KMS-11 (cell line): Measurements from ENCODE around the gene DEPDC5.

Source experiments
- H2AFZ ChIP-seq: fragments of 200-600 bp; sonication (generic); 2 replicates; pipeline ENCODE4 v1.6.1; 2016; ENCODE audit warnings: antibody characterized with exemption, mixed run types, low read depth
- H3K27ac ChIP-seq: fragments of 200-600 bp; sonication (generic); 2 replicates; pipeline ENCODE4 v1.6.1; 2016; ENCODE audit warnings: mild to moderate bottlenecking, mixed run types
- H3K27me3 ChIP-seq: fragments of 200-600 bp; sonication (generic); 2 replicates; pipeline ENCODE4 v1.6.1; 2017; ENCODE audit warnings: mild to moderate bottlenecking, low read depth, mixed run types, moderate library complexity; ENCODE audit not compliant: insufficient read depth
- H3K36me3 ChIP-seq: fragments of 200-600 bp; sonication (generic); 2 replicates; pipeline ENCODE4 v1.6.1; 2017; ENCODE audit warnings: mild to moderate bottlenecking, mixed run types; ENCODE audit not compliant: insufficient read depth
- H3K4me1 ChIP-seq: fragments of 200-600 bp; sonication (generic); 2 replicates; pipeline ENCODE4 v1.6.1; 2016; ENCODE audit warnings: mild to moderate bottlenecking, low read depth, mixed run types; ENCODE audit not compliant: poor library complexity, severe bottlenecking
- H3K4me2 ChIP-seq: fragments of 200-600 bp; sonication (generic); 2 replicates; pipeline ENCODE4 v1.7.0; 2016; ENCODE audit warnings: mild to moderate bottlenecking, mixed run types
- H3K4me3 ChIP-seq: fragments of 200-600 bp; sonication (generic); IDR thresholded peaks from 2 replicates; pipeline ENCODE4 v1.6.1; 2017; ENCODE audit warnings: low read depth, low read length, mixed read lengths; ENCODE audit not compliant: insufficient read depth
- H3K79me2 ChIP-seq: fragments of 200-600 bp; sonication (generic); 2 replicates; pipeline ENCODE4 v1.6.1; 2016; ENCODE audit warnings: low read depth, mixed run types; ENCODE audit not compliant: insufficient read depth
- H3K9ac ChIP-seq: fragments of 200-600 bp; sonication (generic); 2 replicates; pipeline ENCODE4 v1.6.1; 2016; ENCODE audit warnings: mild to moderate bottlenecking, mixed run types
- H4K20me1 ChIP-seq: fragments of 200-600 bp; sonication (generic); 2 replicates; pipeline ENCODE4 v1.6.1; 2016; ENCODE audit warnings: mild to moderate bottlenecking, mixed run types; ENCODE audit not compliant: insufficient read depth
- TF ChIP-seq, protein P1 (sequence below): fragments of 200-600 bp; sonication (generic); conservative IDR thresholded peaks from 2 replicates; pipeline ENCODE4 v1.6.1; 2017; ENCODE audit warnings: low read depth, mild to moderate bottlenecking, antibody characterized with exemption, low read length, moderate library complexity, mixed read lengths

The DEPDC5 gene

DNA sequence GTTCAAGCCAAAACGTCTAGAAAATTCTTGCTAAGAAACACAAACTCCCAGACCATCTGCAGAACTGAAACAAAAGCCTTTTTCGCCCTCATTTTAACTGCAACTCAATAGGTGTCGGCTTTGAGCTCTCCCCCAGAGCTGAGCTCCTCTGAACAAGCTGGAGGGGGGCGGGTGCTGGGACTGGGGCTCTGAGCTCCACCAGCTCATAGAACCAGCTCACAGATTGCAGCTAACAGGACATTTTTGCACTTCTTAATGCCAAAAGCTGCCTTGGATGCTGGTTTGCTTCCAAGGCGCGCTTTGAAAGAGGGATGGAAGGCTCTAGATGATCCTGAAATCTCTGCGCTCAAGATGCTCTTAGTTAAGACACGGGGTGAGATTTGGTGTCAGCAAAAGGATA is 184.5 kb downstream of the DEPDC5 start:
- H3K36me3 ChIP-seq = no peaks in the 10 kb centered on the region

GRCh38 chr22:31940506-31940905 is 186.7 kb downstream of the DEPDC5 start:
- Histone ChIP-seq H3K27me3 (no peaks in the 10 kb centered on the region), H3K9ac (no peak overlapping the region), H2AFZ (no peak overlapping the region), H3K36me3 (no peaks in the 10 kb centered on the region), H3K27ac (no peak overlapping the region), H3K4me1 (peaks cover 9% of the 10 kb centered on the region), H3K4me3 (no peak overlapping the region), H3K4me2 (no peak overlapping the region), H3K79me2 (peaks cover 8% of the 10 kb centered on the region), H4K20me1 (no peaks in the 10 kb centered on the region)
- TF ChIP-seq, protein P1, sequence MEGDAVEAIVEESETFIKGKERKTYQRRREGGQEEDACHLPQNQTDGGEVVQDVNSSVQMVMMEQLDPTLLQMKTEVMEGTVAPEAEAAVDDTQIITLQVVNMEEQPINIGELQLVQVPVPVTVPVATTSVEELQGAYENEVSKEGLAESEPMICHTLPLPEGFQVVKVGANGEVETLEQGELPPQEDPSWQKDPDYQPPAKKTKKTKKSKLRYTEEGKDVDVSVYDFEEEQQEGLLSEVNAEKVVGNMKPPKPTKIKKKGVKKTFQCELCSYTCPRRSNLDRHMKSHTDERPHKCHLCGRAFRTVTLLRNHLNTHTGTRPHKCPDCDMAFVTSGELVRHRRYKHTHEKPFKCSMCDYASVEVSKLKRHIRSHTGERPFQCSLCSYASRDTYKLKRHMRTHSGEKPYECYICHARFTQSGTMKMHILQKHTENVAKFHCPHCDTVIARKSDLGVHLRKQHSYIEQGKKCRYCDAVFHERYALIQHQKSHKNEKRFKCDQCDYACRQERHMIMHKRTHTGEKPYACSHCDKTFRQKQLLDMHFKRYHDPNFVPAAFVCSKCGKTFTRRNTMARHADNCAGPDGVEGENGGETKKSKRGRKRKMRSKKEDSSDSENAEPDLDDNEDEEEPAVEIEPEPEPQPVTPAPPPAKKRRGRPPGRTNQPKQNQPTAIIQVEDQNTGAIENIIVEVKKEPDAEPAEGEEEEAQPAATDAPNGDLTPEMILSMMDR = no peak

More for the DNA sequence above, 184.5 kb downstream of the DEPDC5 start:
- no peak overlapping the region for H3K9ac ChIP-seq
- H3K4me1 ChIP-seq = peaks cover 3% of the 10 kb centered on the region
- H3K4me3 ChIP-seq = no peak overlapping the region
- no peaks in the 10 kb centered on the region for H3K79me2 ChIP-seq
- H3K4me2 ChIP-seq = no peak overlapping the region
- H4K20me1 ChIP-seq = no peaks in the 10 kb centered on the region
- H3K27ac ChIP-seq = no peak overlapping the region
- no peaks in the 10 kb centered on the region for H3K27me3 ChIP-seq
- H2AFZ ChIP-seq = no peak overlapping the region
- TF ChIP-seq, protein P1 = no peak

GRCh38 chr22:31942091-31942490 is 188.3 kb downstream of the DEPDC5 start:
- no peaks in the 10 kb centered on the region; the same call in 1 of the 2 replicates for H3K36me3 ChIP-seq
- no peak overlapping the region for H3K9ac ChIP-seq
- no peak overlapping the region for H3K4me2 ChIP-seq
- TF ChIP-seq, protein P1 = no peak
- H3K79me2 ChIP-seq = peaks cover 24% of the 10 kb centered on the region
- H3K27ac ChIP-seq = no peak overlapping the region
- H2AFZ ChIP-seq = no peak overlapping the region
- peaks cover 23% of the 10 kb centered on the region for H3K4me1 ChIP-seq
- H3K27me3 ChIP-seq = no peaks in the 10 kb centered on the region
- H4K20me1 ChIP-seq = peaks cover 14% of the 10 kb centered on the region; the same call in 1 of the 2 replicates
- no peak overlapping the region for H3K4me3 ChIP-seq

GRCh38 chr22:31943206-31943977 is 189.6 kb downstream of the DEPDC5 start:
- Histone ChIP-seq H3K4me2 (peak overlapping the region; percentile 35), H3K9ac (peak overlapping the region; percentile 89; the same call in 1 of the 2 replicates), H3K36me3 (peaks cover 1% of the 10 kb centered on the region; the same call in 1 of the 2 replicates), H3K79me2 (peaks cover 37% of the 10 kb centered on the region), H3K27ac (peak overlapping the region; percentile 60), H4K20me1 (peaks cover 24% of the 10 kb centered on the region; the same call in 1 of the 2 replicates), H3K27me3 (no peaks in the 10 kb centered on the region), H2AFZ (peak overlapping the region; percentile 61), H3K4me3 (no peak overlapping the region), H3K4me1 (peaks cover 28% of the 10 kb centered on the region)
- TF ChIP-seq, protein P1 = no peak
